T-helper 1 cell treated with Interleukin-12 subunit alpha and Interleukin-12 subunit beta and Interleukin-4 antibody, amounts not matched to agents 30 μg/mL and 1 μg/mL, for 36 hours (primary cell): Measurements from ENCODE around the gene SF3A1.

Experiments used
- H3K27ac Mint-ChIP-seq: one replicate; pipeline ENCODE4 v1.8.0; 2021; ENCODE audit warnings: mild to moderate bottlenecking, mixed read lengths
- H3K27me3 Mint-ChIP-seq: one replicate; pipeline ENCODE4 v1.8.0; 2021; ENCODE audit warnings: low read depth, mixed read lengths
- H3K36me3 Mint-ChIP-seq: one replicate; pipeline ENCODE4 v1.8.0; 2021; ENCODE audit warnings: low read depth, mixed read lengths
- H3K4me1 Mint-ChIP-seq: one replicate; pipeline ENCODE4 v1.8.0; 2021; ENCODE audit warnings: low read depth, mixed read lengths
- H3K4me3 Mint-ChIP-seq: one replicate; pipeline ENCODE4 v1.8.0; 2021; ENCODE audit warnings: mild to moderate bottlenecking, moderate library complexity, mixed read lengths
- H3K9me3 Mint-ChIP-seq: one replicate; pipeline ENCODE4 v1.8.0; 2021; ENCODE audit warnings: mixed read lengths

The SF3A1 gene

DNA sequence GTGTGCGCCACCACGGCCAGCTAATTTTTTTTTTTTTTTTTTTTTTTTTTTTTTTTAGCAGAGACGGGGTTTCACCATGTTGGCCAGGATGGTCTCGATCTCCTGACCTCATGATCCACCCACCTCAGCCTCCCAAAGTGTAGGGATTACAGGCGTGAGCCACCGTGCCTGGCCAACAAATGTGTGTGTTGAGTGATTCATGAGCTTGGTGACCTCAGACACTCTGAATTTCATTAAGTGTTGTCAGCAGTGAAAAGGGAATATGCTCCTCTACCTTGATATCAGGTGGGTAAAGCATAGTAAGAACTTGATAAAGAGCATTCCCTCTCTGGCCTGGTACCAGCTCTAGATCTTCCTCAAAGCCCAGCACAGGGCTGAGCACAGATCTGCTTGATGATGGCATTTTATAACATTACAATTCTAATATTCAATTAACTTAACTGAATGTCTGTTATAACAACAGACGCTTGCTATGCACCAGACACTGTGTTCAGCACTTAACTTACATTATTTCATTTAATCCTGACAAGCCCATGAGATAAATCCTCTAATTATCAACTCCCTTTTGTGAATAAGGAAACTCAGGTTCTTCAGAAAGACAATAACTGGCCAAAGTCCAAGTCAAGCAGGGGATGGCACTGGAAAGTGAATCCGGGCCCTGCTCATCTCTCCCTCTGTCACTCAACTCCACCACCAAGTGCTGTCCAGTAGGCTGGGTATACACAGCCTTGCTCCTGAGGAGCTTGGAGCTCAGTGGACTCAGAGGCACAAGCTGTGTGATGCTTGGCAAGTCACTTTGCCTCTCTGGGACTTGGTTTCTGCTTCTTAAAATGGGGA, 42.9 kb downstream of the SF3A1 start:
- H3K36me3 Mint-ChIP-seq: peaks cover 33% of the 10 kb centered on the region
- peak overlapping the region; percentile 57 for H3K27ac Mint-ChIP-seq
- H3K4me1 Mint-ChIP-seq: peaks cover 83% of the 10 kb centered on the region
- no peaks in the 10 kb centered on the region for H3K27me3 Mint-ChIP-seq
- no peaks in the 10 kb centered on the region for H3K9me3 Mint-ChIP-seq
- no peak overlapping the region for H3K4me3 Mint-ChIP-seq

- Mint-ChIP-seq H3K9me3 (no peaks in the 10 kb centered on the region), H3K36me3 (peaks cover 37% of the 10 kb centered on the region), H3K27ac (peak overlapping the region; percentile 71), H3K4me1 (peaks cover 81% of the 10 kb centered on the region), H3K4me3 (peak overlapping the region; percentile 8), H3K27me3 (no peaks in the 10 kb centered on the region)
These were observed 44.6 kb downstream of the SF3A1 start for GRCh38 chr22:30312053-30312452.

DNA sequence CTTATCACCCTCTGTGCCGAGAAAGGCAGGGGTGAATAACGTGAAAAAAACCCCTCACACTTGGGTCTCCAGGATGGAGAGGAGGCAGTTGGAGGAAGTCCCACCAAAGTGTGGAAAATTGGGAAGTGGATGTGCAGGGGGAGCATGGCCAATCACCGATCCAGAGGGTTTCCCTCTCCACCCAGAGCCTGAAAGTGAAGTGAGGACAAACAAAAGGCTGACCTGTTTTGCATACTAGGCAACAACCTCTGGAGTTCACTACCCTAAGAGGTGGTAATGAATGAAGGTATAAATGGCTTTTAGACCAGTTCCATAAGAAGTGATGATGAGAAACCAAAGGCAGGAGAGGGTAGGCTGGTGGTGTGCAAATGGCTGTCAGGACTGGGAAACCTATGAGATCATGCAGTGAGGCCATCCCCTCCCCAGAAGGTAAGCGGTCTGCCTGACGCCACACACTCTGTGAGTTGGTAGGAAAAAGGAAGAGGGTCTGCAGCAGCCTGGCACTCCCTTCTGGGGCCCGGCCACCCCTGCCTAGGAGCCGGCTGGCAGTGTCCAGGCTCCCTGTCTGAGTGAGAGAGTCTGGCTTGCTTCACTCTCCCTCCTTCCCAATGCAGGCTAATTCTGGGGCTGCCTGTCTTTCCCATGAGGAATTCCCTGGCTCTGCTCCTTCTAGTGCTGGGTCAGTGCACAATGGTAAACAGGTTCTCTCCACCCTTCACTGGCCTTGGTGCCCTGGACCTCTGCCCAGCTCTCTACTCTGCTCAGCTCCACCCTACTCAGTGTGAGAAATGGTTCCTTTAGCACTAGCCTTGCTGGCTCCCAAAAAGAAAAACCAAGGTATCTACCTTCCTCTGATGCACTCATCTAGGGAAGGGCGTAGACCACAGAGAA, 45.6 kb downstream of the SF3A1 start:
- Mint-ChIP-seq H3K27me3 (no peaks in the 10 kb centered on the region), H3K36me3 (peaks cover 35% of the 10 kb centered on the region), H3K9me3 (no peaks in the 10 kb centered on the region), H3K4me1 (peaks cover 85% of the 10 kb centered on the region), H3K4me3 (no peak overlapping the region), H3K27ac (peak overlapping the region; percentile 71)

GRCh38 chr22:30309951-30310741, 46.5 kb downstream of the SF3A1 start:
- Mint-ChIP-seq H3K4me1 (peaks cover 85% of the 10 kb centered on the region), H3K27me3 (no peaks in the 10 kb centered on the region), H3K27ac (peak overlapping the region; percentile 66), H3K9me3 (no peaks in the 10 kb centered on the region), H3K4me3 (peak overlapping the region; percentile 71), H3K36me3 (peaks cover 28% of the 10 kb centered on the region)

GRCh38 chr22:30308518-30309230, 48.0 kb downstream of the SF3A1 start:
- peak overlapping the region; percentile 59 for H3K4me3 Mint-ChIP-seq
- H3K27ac Mint-ChIP-seq: peak overlapping the region; percentile 86
- peaks cover 35% of the 10 kb centered on the region for H3K36me3 Mint-ChIP-seq
- peaks cover 84% of the 10 kb centered on the region for H3K4me1 Mint-ChIP-seq
- H3K9me3 Mint-ChIP-seq: no peaks in the 10 kb centered on the region
- H3K27me3 Mint-ChIP-seq: no peaks in the 10 kb centered on the region

- peak overlapping the region; percentile 59 for H3K4me3 Mint-ChIP-seq
These were observed 48.6 kb downstream of the SF3A1 start for GRCh38 chr22:30308093-30308492.

DNA sequence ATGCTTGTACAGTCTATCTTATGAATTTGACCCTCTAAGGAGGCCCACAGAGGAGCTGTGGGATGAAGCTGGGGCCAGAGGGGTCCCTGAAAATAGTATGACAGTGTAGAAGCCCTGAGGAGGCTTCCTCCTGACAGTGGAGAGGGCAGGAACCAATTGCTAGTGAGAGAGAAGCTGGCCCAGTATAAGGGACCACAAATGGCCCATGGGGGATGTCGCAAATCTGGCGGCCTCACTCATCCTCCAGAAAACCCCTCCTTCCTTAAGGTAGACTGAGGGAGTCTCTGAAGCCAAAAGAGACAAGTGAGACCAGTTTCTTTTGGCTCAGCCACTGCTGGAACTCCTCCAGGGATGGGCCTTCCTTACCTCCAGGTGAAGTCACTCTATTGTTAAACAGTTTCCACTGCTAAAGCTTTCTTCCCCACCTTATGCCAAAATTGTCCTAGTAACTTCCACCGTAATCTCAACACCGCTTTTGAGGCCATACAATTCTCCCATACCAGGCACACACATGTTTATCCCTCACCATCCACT, 49.6 kb downstream of the SF3A1 start:
- H3K4me1 Mint-ChIP-seq: peaks cover 88% of the 10 kb centered on the region
- H3K4me3 Mint-ChIP-seq: peak overlapping the region; percentile 77
- H3K27ac Mint-ChIP-seq: peak overlapping the region; percentile 91
- H3K9me3 Mint-ChIP-seq: no peaks in the 10 kb centered on the region
- H3K36me3 Mint-ChIP-seq: peaks cover 41% of the 10 kb centered on the region
- H3K27me3 Mint-ChIP-seq: no peaks in the 10 kb centered on the region

More at GRCh38 chr22:30308093-30308492, 48.6 kb downstream of the SF3A1 start:
- Mint-ChIP-seq H3K4me1 (peaks cover 88% of the 10 kb centered on the region), H3K9me3 (no peaks in the 10 kb centered on the region), H3K27me3 (no peaks in the 10 kb centered on the region), H3K36me3 (peaks cover 40% of the 10 kb centered on the region), H3K27ac (peak overlapping the region; percentile 86)

DNA sequence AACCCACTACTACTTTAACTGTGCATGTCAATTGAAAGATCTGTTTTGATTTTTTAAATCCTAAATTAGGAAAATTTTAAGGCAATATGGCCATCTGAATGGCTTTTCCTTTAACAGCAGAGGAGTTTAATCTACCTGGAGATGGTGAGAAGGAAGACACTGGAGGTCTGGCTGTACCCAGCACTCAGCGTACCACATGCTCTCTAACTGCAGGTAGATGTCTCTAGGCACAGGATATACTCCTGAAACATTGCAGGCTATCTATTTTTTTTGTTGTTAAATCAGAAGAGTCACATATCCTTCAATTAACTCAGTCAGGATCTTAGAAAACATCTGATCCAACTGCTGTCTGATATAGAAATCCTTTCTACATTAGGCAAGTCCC, 50.1 kb downstream of the SF3A1 start:
- no peaks in the 10 kb centered on the region for H3K27me3 Mint-ChIP-seq
- peak overlapping the region; percentile 77 for H3K4me3 Mint-ChIP-seq
- peak overlapping the region; percentile 91 for H3K27ac Mint-ChIP-seq
- peaks cover 42% of the 10 kb centered on the region for H3K36me3 Mint-ChIP-seq
- peaks cover 87% of the 10 kb centered on the region for H3K4me1 Mint-ChIP-seq
- H3K9me3 Mint-ChIP-seq: no peaks in the 10 kb centered on the region

DNA sequence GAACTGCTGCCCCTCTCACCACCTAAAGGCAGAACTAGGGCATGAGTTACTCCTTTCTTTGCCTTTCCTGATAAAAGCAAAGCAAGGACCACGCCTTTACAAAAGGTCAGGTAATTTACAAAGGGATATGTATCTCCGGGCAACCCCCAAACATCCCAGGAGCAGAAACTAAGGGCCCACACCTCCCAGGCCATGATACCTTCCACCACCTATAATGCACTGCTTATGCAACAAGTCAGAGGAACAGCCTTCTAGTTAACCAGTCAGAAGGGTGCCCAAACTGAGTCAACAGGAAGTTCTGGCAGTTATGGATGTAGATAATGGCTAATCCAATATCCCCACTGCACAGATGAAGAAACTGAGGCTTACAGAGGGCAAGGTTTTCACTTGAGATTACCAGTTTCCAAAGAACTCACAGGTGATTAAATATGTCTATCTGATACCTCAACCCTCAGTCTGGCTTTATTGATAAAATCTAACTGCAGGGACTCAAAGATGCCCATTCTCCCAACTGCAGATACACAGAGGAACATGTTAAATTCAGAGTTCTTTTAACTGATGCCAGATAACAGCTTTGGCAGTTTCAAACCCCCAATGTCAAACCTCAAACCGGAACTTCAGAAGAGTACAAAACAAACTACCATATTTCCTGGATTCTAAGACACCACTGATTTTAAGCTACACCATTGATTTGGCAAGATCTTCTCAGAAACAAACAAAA, 50.6 kb downstream of the SF3A1 start:
- peaks cover 88% of the 10 kb centered on the region for H3K4me1 Mint-ChIP-seq
- peak overlapping the region; percentile 91 for H3K27ac Mint-ChIP-seq
- H3K9me3 Mint-ChIP-seq: no peaks in the 10 kb centered on the region
- H3K4me3 Mint-ChIP-seq: peak overlapping the region; percentile 77
- peaks cover 45% of the 10 kb centered on the region for H3K36me3 Mint-ChIP-seq
- H3K27me3 Mint-ChIP-seq: no peaks in the 10 kb centered on the region

DNA sequence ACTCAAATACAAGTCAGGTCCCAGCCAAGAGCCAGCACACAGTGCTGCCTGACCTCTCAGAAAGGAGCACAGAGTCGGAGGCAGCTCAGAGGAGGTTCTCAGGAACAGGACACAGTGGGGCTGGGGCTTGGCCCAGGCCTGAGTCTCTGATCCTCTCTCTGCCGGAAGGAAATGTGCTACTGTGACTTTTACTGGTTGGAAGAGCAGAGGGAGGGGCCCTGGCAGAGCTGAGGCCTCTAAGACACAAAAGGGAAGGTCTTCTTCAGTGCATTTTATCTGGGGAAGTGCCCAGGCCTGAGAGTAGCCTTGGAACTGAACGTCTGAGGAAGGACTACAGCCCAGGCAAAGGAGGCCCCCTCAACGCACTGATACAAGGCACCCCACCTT, 51.2 kb downstream of the SF3A1 start:
- H3K4me3 Mint-ChIP-seq: peak overlapping the region; percentile 77
- H3K27me3 Mint-ChIP-seq: no peaks in the 10 kb centered on the region
- peak overlapping the region; percentile 91 for H3K27ac Mint-ChIP-seq
- peaks cover 85% of the 10 kb centered on the region for H3K4me1 Mint-ChIP-seq
- peaks cover 39% of the 10 kb centered on the region for H3K36me3 Mint-ChIP-seq
- H3K9me3 Mint-ChIP-seq: no peaks in the 10 kb centered on the region

GRCh38 chr22:30304495-30305244, 52.0 kb downstream of the SF3A1 start:
- Mint-ChIP-seq H3K27ac (peak overlapping the region; percentile 91), H3K9me3 (no peaks in the 10 kb centered on the region), H3K4me3 (peak overlapping the region; percentile 77), H3K27me3 (no peaks in the 10 kb centered on the region), H3K36me3 (peaks cover 35% of the 10 kb centered on the region), H3K4me1 (peaks cover 77% of the 10 kb centered on the region)

DNA sequence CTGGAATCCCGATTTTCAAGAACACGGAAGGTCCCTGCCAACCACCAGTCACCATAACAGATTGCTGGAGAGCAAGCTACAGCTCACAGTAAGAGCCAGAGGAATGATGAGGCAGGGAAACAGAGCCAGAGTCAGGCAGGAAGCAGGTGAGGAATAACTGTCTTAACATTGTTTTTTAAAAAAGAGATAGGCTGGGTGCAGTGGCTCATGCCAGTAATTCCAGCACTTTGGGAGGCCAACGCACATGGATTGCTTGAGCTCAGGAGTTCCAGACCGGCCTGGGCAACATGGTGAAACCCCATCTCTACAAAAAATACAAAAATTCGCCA, 53.9 kb downstream of the SF3A1 start:
- H3K9me3 Mint-ChIP-seq: no peaks in the 10 kb centered on the region
- peaks cover 68% of the 10 kb centered on the region for H3K4me1 Mint-ChIP-seq
- H3K27me3 Mint-ChIP-seq: no peaks in the 10 kb centered on the region
- peak overlapping the region; percentile 65 for H3K4me3 Mint-ChIP-seq
- H3K27ac Mint-ChIP-seq: peak overlapping the region; percentile 91
- peaks cover 44% of the 10 kb centered on the region for H3K36me3 Mint-ChIP-seq
